HUES48 (cell line): ENCODE data around the gene NFIC.

ENCODE experiments used
- H3K27ac ChIP-seq: one replicate; pipeline ENCODE4 v1.7.0; 2013; ENCODE audit warnings: low read depth, low read length, inconsistent platforms
- H3K27me3 ChIP-seq: 2 replicates; pipeline ENCODE4 v1.6.1; 2013; ENCODE audit warnings: mild to moderate bottlenecking, low read length; ENCODE audit not compliant: control insufficient read depth, insufficient read depth
- H3K36me3 ChIP-seq: 2 replicates; pipeline ENCODE4 v1.6.1; 2013; ENCODE audit warnings: low read length; ENCODE audit not compliant: control insufficient read depth, insufficient read depth
- H3K4me1 ChIP-seq: 2 replicates; pipeline ENCODE4 v1.6.1; 2013; ENCODE audit warnings: mild to moderate bottlenecking, low read length; ENCODE audit not compliant: control insufficient read depth, insufficient read depth
- H3K4me3 ChIP-seq: 2 replicates; pipeline ENCODE4 v1.5.1; 2013; ENCODE audit warnings: mild to moderate bottlenecking, low read depth, low read length
- H3K9ac ChIP-seq: 2 replicates; pipeline ENCODE4 v1.6.1; 2013; ENCODE audit warnings: mild to moderate bottlenecking, low read depth, low read length, moderate library complexity
- H3K9me3 ChIP-seq: 2 replicates; pipeline ENCODE4 v1.6.1; 2013; ENCODE audit warnings: low read length; ENCODE audit not compliant: control insufficient read depth, insufficient read depth

NFIC gene

DNA sequence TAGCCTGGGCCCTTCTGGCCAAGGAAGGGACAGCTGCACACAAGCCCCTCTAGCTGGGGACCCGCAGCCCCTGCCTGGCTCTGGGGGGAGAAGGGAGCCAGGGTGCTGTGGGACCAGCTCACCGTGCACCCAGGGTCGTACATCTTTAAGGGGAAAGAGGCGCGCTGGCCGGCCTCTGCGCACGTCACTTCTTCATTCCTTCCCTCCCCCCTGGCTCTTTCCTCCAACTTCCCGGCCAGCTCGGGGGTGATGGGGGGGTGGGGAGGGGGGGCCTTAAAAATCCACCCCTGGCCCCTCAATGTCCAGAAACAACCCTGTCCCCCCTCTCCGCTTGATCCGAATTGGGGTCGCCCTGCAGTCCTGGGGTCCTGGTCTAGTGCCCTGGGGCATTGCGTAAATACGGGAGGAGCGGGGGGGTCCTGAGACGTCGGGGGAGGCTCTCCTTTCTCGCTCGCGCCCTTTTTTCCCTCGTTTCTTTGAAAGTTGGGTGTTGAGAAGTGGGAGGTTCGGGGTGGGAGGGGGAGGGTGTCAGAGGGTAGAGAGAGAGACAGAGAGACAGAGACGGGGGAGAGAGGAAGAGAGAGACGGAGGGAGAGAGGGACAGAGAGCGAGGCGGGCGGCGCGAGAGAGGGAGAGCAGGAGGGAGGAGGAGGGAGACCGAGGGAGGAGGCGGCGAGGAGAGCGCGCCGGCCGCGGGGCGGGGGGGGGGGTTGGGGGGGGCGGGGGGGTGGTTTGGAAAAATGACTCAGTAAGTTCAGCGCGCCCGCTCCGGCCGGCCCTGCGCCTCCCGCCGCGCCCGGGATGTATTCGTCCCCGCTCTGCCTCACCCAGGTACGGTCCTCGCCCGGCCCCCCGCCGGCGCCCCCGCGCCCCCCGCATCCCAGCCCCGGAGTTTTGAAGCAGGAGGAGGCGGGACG lies at the start of gene NFIC:
Gene NFIC, plus strand, starts transcription at position 748 of the 917 bp plus-strand sequence. Its CDS starts 54 bp downstream, at position 802.
- H3K9ac ChIP-seq: no peak within 1 kb of the TSS
- H3K4me1 ChIP-seq: no peaks in the 10 kb centered on the region
- H3K27me3 ChIP-seq: peaks cover 98% of the 10 kb centered on the region
- H3K27ac ChIP-seq: no peak within 1 kb of the TSS
- H3K36me3 ChIP-seq: no peaks in the 10 kb centered on the region
- peak within 1 kb of the TSS; percentile 55; the same call in 1 of the 2 replicates for H3K4me3 ChIP-seq
- no peaks in the 10 kb centered on the region for H3K9me3 ChIP-seq

DNA sequence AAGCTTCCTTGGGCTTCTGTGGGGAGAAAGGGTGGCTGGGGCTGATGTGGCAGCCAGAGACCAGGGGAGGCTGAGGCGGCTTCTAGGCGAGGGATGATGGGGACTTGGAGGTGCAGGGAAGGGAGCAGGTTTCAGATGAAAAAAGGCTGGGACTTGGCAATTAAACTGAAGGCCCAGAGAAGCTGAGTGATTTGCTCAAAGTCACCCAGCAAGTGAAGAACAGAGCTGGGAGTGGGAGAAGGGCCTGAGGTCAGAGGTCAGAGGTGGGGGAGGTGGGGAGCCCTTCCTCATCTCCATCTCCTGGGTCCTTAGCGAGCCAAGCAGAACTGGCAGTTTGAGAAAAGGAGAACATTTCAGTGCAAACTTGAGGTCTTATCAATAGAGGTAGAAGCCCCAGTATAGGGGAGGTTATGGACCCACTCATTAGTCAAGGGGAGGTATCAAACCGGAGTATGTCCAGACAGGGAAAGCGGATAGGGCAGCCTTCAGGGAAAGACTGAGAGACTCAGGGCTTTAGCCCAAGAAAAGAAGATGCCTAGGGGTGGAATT lies 49.6 kb upstream of the NFIC start:
- no peaks in the 10 kb centered on the region for H3K4me1 ChIP-seq
- H3K4me3 ChIP-seq: no peak overlapping the region
- no peak overlapping the region for H3K9ac ChIP-seq
- H3K27ac ChIP-seq: no peak overlapping the region
- H3K9me3 ChIP-seq: no peaks in the 10 kb centered on the region
- no peaks in the 10 kb centered on the region for H3K36me3 ChIP-seq
- peaks cover 9% of the 10 kb centered on the region for H3K27me3 ChIP-seq

- no peak overlapping the region for H3K9ac ChIP-seq
- H3K4me3 ChIP-seq: no peak overlapping the region
- H3K27ac ChIP-seq: no peak overlapping the region
- peaks cover 9% of the 10 kb centered on the region for H3K27me3 ChIP-seq
- H3K4me1 ChIP-seq: no peaks in the 10 kb centered on the region
- H3K9me3 ChIP-seq: no peaks in the 10 kb centered on the region
- H3K36me3 ChIP-seq: no peaks in the 10 kb centered on the region
These were observed 46.6 kb upstream of the NFIC start for GRCh38 chr19:3319643-3320353.

GRCh38 chr19:3320354-3320670 lies 46.1 kb upstream of the NFIC start:
- Histone ChIP-seq H3K9me3 (no peaks in the 10 kb centered on the region), H3K9ac (no peak overlapping the region), H3K27me3 (peaks cover 9% of the 10 kb centered on the region), H3K4me3 (no peak overlapping the region), H3K27ac (no peak overlapping the region), H3K36me3 (no peaks in the 10 kb centered on the region), H3K4me1 (no peaks in the 10 kb centered on the region)

DNA sequence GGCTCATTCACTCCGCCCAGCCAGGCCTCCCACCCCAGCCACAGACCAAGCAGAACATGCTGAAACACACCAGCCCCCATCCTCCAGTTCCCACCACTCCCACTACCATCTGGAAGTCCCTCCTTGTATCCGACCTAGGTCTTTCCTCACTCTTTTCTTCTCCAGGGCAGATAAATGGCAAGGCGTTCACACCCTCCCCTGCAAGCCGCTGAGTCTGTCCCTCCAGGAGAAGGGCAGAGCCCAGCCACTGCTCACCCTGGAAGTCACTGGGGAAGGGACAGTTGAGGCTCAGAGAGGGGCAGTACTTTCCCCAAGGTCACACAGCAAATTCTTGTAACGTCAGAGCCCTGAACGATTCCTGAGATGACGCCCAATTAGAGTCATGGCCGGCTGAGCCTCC lies 45.5 kb upstream of the NFIC start:
- Histone ChIP-seq H3K27me3 (peaks cover 9% of the 10 kb centered on the region), H3K9me3 (no peaks in the 10 kb centered on the region), H3K36me3 (no peaks in the 10 kb centered on the region), H3K9ac (no peak overlapping the region), H3K4me3 (no peak overlapping the region), H3K4me1 (no peaks in the 10 kb centered on the region), H3K27ac (no peak overlapping the region)

DNA sequence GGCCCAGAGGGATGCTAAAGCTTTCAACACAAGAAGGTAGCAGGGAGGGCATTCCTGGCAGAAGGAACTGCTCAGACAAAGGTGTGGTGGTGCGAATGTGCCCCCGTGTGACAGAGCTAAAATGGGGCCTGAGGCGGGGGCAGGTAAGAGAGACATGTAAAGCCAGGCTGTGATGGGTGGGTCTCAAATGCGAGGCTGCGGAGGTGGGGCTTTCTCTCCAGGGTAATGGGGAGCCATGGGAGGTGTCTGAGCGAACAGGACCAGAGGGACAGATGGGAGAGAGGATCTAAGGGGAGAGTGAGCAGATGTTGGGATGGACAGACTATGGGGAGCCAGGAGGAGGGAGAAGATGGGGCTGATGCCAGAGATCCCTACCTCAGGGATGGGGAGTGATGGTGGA lies 44.7 kb upstream of the NFIC start:
- Histone ChIP-seq H3K9me3 (no peaks in the 10 kb centered on the region), H3K27ac (no peak overlapping the region), H3K9ac (no peak overlapping the region), H3K4me3 (no peak overlapping the region), H3K27me3 (peaks cover 9% of the 10 kb centered on the region), H3K36me3 (no peaks in the 10 kb centered on the region), H3K4me1 (no peaks in the 10 kb centered on the region)

GRCh38 chr19:3322199-3322978 lies 44.0 kb upstream of the NFIC start:
- Histone ChIP-seq H3K4me3 (no peak overlapping the region), H3K9ac (no peak overlapping the region), H3K9me3 (no peaks in the 10 kb centered on the region), H3K4me1 (no peaks in the 10 kb centered on the region), H3K36me3 (no peaks in the 10 kb centered on the region), H3K27me3 (peaks cover 9% of the 10 kb centered on the region), H3K27ac (no peak overlapping the region)

- no peak overlapping the region for H3K9ac ChIP-seq
- no peak overlapping the region for H3K4me3 ChIP-seq
These were observed 43.4 kb upstream of the NFIC start for GRCh38 chr19:3323026-3323425.

GRCh38 chr19:3323658-3324057 lies 42.7 kb upstream of the NFIC start:
- Histone ChIP-seq H3K27me3 (peaks cover 9% of the 10 kb centered on the region), H3K4me1 (no peaks in the 10 kb centered on the region)

More at GRCh38 chr19:3323026-3323425, 43.4 kb upstream of the NFIC start:
- H3K27me3 ChIP-seq: peaks cover 9% of the 10 kb centered on the region
- no peaks in the 10 kb centered on the region for H3K9me3 ChIP-seq
- no peaks in the 10 kb centered on the region for H3K4me1 ChIP-seq
- no peak overlapping the region for H3K27ac ChIP-seq
- H3K36me3 ChIP-seq: no peaks in the 10 kb centered on the region

GRCh38 chr19:3324405-3324856 lies 42.0 kb upstream of the NFIC start:
- no peaks in the 10 kb centered on the region for H3K4me1 ChIP-seq
- no peak overlapping the region for H3K27ac ChIP-seq
- H3K9me3 ChIP-seq: no peaks in the 10 kb centered on the region
- no peaks in the 10 kb centered on the region for H3K36me3 ChIP-seq
- no peak overlapping the region for H3K4me3 ChIP-seq
- H3K9ac ChIP-seq: no peak overlapping the region
- peaks cover 9% of the 10 kb centered on the region for H3K27me3 ChIP-seq

More at GRCh38 chr19:3323658-3324057, 42.7 kb upstream of the NFIC start:
- Histone ChIP-seq H3K27ac (no peak overlapping the region), H3K9ac (no peak overlapping the region), H3K4me3 (no peak overlapping the region), H3K9me3 (no peaks in the 10 kb centered on the region), H3K36me3 (no peaks in the 10 kb centered on the region)
